NCI-H774 (cell line): Measurements from ENCODE around the gene PLXNA2.

Experiments used
- DNase-seq: peaks from one replicate; lab custom pipeline; 2025; lab: John Stamatoyannopoulos, UW

The PLXNA2 gene

DNA sequence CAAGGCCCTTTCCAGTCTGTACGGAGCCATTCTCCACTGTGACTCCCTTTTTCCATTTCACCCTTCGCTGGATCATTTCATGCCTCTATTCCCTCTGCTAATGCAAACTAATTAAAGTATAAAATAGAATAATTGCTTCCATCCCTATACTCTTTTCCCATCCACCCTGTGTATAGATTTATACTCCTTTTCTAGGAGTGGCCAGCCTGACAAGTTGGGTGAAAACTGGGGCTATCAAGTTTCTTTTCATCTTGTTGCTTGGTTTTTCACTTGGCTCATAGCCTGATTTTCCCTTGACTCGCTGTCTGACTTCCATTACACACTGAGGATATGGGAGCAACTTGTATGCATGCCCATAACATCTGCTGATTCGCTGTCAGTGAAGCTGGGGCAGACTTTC lies 107.0 kb downstream of the PLXNA2 start:
- DNase-seq = no peak

DNA sequence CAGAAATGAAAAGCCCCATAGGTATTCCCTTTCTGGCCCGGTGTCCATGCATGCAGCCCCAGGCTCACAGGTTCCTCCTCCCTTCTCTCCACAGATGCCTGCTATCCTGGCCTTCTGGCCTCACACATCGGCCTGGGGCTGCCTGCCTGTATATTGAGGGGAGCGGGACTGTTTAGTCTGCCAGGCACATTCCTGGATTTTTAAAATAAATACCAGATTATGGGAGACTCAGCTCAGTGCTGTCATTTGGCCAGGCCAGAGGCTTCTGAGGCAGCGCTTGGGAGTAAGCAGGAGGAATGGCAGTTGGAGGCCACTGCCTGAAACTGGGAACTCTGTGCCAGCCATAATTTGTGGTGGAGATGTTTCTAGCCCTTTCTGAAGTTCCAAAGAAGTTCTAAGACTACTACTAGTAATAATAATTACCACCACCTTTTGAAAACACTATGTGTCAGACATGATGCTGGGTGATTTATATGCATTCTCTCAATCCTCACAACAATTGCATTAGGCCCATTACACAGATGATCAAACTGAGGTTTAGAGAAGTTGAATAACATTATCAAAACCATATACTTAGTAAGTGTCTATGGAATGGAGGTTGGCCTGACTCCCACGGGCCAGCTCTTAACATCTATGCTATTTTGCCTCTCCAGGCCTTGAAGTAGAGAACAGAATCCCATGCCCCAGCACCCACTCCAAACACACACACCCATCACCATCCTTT lies 107.6 kb downstream of the PLXNA2 start:
- DNase-seq = no peak

DNA sequence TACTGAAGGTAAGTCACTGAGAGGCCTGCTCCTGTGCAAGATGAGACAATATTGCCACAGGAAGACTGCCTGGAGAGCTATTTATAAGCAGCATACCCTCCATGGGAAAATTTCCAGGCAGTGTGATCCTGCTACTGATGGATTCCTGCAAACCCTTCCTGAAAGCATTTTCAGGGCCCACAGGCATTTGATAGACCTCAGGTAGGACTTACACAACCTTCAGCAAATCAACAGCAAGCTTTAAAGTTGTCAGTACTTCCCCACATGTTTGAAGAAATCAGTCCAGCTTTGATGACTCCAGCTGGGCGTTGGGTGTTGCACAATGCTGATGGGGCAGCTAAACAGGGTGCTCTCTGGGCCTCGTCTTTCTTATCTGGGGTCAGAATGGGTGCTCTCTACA lies 108.8 kb downstream of the PLXNA2 start:
- no peak for DNase-seq

DNA sequence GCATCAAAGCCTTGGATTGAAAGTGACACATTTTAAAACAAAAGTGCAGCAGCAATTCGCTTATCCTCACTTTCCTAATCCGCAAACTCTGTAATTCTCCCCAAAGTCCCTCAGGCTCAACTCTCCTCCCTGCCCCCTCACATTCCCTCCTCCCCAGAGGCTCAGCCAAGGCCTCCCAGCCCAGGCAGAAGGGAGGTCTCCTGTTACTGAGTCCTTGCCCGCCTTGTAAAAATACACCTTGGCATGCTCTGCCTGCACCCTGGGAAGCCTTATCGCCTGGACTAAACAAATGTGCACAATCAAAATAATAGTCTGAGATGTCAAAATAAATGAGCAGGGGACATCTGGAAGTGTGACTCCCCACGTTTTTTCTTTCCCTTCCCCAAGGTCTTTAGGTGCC lies 109.7 kb downstream of the PLXNA2 start:
- no peak for DNase-seq

DNA sequence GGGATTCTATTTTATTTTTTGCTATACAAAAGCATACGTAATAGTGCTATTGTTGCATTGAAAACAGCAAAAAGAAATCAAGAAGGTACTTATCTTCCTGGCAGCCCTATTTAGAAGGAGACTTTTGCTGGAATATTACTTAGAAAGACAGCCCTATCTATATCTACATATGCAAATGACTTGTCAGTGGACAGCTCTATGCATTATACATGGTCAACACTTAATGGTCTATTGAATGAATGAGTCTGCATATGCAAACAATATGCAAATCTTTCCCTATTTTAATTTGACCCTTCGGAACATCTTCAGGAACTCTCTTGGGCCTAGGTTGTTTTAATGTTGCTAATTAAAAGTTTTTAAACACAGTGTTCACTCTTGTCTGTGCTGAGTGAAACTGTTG lies 110.8 kb downstream of the PLXNA2 start:
- no peak for DNase-seq

DNA sequence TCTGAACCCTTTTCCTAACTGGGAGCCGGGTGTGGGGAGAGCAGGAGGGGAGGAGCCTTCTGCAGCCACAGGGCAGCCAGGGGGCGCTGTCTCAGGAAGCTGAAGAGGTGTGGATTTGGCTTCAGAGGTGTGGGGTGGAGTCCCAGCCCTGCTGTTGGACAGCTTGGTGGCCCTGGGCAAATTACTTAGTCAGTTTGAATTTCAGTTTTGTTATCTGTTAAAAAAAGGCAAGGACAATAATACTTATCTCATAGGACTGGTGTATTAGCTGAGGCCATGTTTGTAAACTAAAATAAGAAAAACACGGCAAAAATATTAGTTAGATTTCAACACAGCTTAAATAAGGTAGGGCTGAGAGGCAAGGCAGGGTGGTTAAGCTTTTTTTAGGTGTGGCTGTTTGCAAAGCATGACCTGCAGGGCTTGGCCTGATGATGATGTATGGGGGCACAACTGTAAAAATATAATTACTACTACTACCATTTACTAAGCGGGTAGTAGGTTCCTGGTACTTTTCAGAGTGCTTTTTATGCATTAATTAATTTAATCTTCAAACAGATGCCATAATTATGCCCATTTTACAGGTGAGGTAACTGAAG lies 111.8 kb downstream of the PLXNA2 start:
- peak; percentile 63 for DNase-seq

DNA sequence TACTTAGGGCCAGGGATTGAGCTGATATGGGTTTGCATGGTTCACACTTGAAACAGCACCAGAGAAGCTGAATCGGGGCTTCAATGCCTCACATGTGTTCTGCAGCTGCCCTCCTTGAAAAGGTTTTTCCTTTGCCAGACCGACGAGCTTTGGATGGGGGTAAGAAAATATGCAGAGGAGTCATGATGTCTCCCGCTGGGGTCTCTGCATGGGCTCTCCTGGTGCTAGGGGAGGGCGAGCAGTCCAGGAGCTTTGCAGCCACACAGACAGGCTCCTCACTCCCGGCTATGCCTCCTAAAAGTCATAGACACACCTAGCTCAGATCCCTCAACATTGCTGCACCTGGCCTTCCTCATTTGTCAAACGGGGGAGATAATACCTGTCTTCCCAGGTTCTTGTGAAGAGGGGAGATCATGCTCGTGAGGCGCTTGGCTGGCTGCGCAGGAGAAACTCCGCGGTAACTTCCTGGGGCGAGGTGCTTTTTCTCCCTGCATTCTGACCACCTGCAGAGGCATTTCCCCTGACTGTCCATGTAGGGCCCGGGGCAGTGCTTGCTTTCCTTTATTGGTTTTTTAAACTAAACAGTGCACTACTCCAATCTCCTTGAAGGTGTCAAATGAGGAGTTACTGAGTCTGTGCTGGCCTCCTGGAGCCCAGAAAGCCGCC lies 112.4 kb downstream of the PLXNA2 start:
- DNase-seq = no peak

DNA sequence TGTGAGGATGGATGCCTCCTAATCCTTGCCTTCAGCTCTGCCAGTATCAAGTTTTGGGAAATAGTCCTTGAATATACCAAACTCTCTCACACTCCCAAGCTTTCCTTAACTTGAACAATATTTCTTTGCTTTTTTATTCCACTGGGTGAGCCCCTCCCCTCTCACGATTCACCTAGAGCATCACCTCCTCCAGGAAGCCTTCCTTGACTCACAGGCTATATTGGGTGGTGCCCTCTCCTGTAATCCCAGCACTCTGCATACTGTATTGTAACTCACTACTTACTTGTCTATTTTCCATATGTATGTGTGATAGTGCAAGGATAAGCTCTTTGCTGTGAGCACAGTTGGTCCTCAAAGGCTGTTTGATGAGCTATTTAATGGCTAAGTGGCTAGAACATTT lies 114.7 kb downstream of the PLXNA2 start:
- no peak for DNase-seq

DNA sequence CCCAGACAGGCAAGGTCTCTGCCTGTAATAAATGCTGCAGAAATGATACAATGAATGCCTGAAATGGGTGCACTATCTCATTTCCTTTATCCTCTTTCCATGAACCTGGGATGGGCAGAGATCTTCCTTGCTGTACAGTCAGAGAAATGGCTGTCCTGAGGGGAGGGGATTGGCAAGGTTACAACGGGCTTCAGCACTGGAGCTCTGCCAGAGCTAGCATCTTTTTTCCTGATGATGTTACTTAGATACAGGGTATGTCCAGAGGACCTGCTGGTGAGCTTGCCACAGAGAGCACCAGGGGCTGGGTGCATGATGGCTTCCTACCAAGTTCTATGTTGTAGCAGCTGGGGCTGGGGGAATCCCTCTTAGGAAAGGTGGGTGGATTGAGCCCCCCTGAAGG lies 115.1 kb downstream of the PLXNA2 start:
- DNase-seq = no peak

DNA sequence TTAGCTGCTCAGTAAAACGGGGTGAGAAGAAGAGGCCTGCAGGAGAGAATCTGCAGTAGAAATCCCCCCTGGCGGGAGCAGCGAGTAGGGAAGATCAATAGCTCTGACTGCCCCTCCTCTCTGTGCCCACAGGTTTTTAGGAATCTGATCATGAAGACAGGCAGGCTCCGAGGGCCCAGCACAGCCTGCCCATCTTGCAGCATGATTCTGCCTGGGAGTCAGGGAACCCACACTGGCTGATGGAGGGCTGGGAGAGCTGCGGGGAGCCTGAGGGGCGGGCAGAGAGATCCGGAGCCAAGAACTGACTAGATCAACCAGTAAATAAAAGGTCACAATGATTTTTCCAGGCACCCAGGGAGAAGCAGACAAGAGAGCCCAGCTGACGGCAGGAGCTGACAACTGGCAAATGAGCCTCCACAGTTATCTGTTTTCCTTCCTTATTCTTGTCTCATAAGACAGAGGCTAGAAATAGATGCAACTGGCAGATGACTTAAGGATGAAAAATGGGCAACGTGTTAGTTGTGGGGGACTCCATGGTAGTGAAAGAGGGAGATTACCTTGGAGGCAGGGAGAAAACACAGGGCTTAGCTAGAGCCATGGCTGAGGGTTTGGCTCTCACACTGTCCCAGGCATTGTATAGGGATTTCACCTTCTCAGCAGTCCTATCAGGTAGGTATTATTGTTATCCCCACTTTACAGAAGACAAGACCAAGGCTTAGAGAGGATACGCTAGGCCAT lies 116.2 kb downstream of the PLXNA2 start:
- DNase-seq = no peak

DNA sequence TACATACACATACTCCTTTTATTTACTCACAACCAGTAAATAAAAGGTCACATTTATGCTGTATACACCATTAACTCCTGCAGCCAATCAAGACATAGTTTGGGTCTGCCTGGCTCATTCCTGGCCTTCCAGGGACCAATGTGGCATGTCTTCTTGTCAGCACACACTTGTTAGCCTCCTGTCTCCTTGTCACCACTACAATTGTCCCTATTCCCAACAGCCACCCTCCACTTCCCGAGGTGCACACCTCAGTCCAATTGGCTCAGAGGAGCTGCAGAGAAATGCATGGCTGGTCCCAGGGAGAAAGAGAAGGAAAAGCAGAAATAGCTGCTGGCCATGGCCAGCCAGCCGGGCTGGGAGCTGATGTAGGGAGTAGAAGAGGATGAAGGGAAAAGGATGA lies 116.9 kb downstream of the PLXNA2 start:
- no peak for DNase-seq

DNA sequence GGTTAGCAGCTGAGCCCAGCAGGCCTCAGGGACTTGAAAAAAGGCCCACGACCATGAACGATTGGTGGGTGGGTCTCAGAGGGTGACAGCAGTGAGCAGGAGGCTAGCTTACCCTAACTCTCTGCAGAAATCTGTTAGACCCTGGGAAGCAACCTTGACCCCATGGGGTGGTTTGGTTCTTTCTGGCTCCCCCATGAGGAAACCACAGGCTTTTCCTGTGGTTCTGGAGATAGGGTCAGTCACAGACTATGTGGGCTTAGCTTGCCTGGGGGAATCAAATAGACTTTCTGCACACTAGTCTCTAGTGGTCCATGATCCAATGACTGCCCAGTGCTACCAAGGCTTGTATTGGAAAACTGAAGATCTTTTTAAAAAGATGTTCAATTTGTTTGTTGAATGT lies 118.1 kb downstream of the PLXNA2 start:
- DNase-seq = no peak

DNA sequence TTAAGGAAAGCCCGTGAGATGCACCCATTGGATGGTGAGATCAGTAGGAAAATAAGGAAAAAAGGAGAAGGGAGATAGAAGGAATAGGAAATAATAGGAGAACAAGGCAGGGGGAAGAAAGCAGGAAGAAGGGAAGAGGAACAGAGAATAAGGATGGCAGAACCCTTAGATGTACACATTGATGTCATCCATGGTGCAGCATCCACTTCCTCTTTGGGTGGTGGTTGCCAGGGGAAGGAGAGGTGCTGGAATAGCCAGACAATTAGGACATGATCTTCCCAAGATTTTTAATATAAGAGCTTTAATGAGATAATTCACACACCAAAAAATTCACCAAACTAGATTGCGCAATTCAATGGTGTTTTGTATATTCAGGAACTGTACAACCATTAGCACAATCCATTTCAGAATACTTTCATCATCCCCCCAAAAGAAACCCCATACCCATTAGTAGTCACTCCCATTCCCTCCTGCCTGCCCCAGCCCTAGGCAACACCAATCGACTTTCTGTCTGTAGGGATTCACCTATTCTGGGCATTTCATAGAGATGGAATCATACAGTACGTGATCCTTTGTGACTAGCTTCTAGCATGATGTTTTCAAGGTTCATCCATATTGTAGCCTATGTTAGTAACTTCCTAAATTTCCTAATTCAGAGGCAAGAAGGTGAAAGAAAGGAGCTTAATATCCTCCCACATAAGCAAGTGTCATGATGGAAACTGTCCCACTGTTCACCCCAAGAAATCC lies 121.4 kb downstream of the PLXNA2 start:
- no peak for DNase-seq

DNA sequence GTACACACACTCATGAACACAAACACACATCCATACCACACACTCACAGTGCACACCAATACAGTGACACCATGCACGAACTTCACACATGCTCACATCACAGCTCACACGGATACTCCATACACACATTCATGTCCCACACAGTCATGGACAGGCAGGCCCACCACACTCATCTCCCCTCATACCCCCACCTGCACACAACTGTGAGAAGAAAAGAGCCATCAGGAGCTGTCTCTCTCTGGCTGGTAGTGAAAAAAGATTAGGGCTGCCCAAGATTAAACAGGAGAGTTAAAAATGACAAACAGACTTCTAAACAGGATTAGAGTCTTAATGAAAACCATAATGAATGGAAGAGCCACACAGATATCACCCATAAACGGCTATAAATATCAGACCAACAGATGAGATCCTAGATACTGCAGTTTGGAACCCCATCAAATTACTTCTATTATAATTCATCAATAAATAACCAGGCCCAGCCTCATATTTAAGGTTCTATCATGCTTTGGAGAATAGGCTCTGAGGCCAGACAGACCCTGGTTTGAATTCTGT lies 122.3 kb downstream of the PLXNA2 start:
- no peak for DNase-seq

DNA sequence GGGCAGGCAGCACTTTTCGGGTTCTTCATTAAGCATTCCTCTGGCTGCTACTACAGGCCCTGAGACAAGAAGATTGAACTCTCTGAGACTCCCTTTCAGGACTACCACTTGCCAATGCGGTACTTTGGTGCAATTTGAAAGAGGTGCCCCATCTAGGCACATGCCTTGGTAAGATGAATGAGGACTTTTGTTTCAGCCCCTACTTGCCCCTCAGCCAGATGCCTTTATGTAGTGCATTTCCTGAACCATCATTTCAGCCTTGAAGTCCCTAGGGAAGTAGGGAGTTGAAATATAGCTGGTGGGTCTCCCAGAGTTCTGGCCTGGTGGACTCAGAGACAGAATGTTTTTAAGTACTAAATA lies 123.8 kb downstream of the PLXNA2 start:
- no peak for DNase-seq

DNA sequence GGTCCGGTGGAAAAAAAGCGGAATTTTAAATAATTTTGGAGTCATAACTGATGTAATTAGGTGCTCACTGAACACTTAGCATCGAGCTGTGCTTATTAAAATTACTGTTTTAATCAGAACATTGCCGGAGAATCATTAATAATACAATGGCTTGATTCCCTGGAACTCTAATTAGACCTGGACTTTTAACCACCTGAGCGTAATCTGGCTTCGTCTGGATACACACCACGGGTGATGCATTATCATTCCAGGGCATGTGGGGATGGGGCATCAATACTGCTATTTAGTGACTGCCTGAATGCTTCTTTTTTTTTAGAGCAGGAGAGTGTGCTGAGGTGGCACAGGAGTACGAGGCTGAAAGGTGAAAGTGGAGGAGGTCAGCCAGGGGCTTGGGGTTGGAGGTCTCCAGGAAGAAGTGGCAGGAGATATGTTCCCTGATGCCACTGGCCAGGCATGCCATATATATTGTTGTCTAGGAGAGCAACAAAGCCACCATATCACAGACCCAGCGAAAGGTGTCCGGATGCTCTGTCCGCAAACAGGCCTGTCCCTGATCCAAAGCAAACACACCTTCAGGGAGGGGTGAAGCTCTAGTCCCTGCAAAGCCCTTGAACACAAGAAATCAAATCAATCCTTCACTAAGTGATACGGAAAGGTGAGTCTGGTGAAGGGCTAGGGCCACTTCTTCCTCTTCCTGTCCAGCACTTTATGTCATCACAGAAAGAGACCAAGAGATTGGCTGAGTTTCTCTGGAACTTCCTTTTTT lies 125.2 kb downstream of the PLXNA2 start:
- no peak for DNase-seq

DNA sequence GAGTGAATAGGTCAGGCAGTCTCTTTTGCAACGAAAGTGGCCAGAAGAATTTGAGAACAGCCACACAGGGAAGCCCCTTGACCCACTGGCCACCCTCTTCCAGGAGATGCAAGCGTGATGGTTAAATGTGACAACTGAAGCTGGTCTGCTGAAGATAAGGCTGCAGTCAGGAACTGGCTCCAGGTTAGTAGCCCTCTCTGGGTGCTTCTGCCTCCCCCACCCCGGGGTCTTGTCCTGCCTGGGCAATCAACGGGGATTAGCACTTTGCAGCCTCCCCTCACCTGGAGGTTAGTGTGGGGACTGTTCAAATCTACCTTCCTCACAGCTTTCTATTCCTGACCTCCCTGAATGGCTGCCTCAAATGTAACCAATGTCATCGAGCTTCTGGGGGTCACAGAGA lies 125.9 kb downstream of the PLXNA2 start:
- no peak for DNase-seq

DNA sequence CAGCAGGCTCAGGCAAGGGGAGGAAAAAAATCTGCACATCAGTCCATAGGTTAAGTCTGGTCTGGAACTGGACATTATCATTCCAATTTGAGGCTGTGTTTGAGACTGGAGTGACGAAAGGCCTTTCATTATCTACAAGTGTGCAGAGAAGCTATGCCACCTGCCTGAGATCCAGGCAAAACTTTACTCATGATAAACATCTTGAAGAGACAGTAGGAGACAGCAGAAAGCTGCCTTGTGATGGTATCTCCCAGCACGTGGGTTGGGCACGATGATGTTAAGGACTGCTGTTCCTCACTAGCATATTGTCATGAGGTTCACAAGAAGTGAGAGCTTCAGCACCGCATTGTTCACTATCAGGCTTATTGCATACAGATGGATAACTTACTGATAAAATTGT lies 126.4 kb downstream of the PLXNA2 start:
- no peak for DNase-seq

DNA sequence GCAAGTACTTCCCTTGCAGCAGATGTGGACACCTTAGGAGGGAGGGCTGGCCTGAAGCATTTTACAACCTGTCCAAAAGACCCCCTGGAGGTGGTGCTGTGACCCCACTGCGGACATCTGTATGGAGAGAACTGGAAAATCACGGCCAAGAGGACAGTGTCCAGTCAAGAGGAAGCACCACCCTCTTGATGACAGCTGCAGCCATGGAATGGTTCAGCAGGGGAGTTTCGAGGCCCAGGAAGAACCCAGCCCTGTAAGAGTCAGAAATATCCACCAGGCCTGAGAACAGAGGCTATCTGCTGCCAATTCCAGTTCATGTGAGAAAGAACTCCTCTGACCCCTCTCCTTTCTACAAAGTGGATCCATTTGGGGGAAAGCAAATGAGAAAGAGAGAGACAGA lies 126.8 kb downstream of the PLXNA2 start:
- no peak for DNase-seq

DNA sequence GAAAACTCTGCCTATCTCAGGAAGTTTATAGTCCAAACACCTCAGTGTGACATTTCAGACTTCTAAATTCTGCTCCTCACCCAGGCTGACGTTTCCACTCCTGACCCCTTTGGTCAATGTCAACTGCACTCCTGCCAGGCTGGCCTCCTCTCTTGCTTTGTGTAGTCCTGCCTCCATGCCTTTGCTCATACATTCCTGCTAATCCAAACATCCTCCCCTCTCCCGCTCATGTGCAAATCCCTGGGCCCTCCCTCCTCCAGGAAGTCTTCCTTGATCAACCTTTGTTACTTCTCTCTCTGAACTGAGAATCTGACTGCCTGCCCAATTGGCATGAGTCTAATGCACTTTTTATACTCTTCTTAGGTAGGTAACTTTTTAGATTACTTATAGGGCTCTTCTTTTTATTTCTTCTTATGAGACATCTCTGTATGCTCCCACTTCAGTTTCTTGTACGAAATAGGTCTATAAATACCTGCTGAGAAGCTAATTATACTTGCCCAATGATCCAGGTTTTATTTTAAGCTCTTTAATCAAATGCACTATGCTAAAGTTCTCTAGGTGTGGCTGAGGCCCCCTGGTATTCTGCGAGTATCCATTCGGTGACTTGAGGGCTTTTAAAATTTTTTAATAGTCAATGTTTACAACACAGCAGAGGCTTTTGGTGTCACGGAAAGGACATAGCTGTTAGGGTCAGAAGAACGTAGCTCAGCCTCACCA lies 128.1 kb downstream of the PLXNA2 start:
- no peak for DNase-seq

DNA sequence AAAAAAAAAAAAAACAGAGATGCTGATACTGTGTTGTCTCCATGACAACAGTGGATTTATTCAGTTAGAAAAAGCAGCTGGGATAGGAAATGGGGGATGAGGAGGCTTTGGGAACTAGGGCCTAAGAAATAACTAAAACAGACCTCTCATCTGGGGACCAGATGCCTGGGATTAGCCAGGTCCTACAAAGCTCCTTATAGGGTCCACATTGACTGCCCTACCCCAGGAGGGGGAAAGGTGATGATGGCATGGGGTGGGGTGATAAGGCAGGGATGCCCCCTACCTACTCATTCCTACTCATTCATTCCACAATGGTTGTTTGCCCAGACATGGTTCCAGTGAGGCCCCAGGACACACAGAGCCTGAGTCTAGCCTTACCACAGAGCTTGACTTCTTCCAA lies 131.2 kb downstream of the PLXNA2 start:
- DNase-seq = no peak
